DOHH2 (cell line): ENCODE measurements around the gene GPR75.
A peak's percentile ranks its signal among the peaks of the same experiment; 100 is the strongest.
"Not testable (repeated sequence)": the region's sequence is repeated elsewhere in the genome, so short reads cannot be mapped to it uniquely, and the experiment has no call there.

ENCODE experiments used
- H3F3A ChIP-seq: fragments of 200-600 bp; sonication (generic), shearing (Covaris generic); 2 replicates; pipeline ENCODE4 v1.6.0; 2016; ENCODE audit warnings: antibody characterized with exemption, mild to moderate bottlenecking; ENCODE audit not compliant: control insufficient read depth, insufficient read depth
- H3K27ac ChIP-seq: fragments of 200-600 bp; sonication (generic); 2 replicates; pipeline ENCODE4 v1.5.1; 2014; ENCODE audit warnings: low read depth, mild to moderate bottlenecking, low read length, moderate library complexity
- H3K27me3 ChIP-seq: fragments of 200-600 bp; sonication (generic); 2 replicates; pipeline ENCODE4 v1.6.1; 2014; ENCODE audit warnings: mild to moderate bottlenecking, low read length, mixed read lengths; ENCODE audit not compliant: control insufficient read depth
- H3K36me3 ChIP-seq: fragments of 200-600 bp; sonication (generic); 2 replicates; pipeline ENCODE4 v1.6.1; 2014; ENCODE audit warnings: mild to moderate bottlenecking, low read length, moderate library complexity, mixed read lengths; ENCODE audit not compliant: control insufficient read depth
- H3K4me1 ChIP-seq: fragments of 200-600 bp; sonication (generic); 2 replicates; pipeline ENCODE4 v1.6.1; 2014; ENCODE audit warnings: mild to moderate bottlenecking, low read length, mixed read lengths; ENCODE audit not compliant: control insufficient read depth
- H3K4me2 ChIP-seq: fragments of 200-600 bp; sonication (generic); 2 replicates; pipeline ENCODE4 v1.6.0; 2014; ENCODE audit warnings: mild to moderate bottlenecking, low read length, moderate library complexity
- H3K4me3 ChIP-seq: fragments of 200-600 bp; sonication (generic); 2 replicates; pipeline ENCODE4 v1.5.1; 2014; ENCODE audit warnings: mild to moderate bottlenecking, low read length, mixed read lengths
- H3K79me2 ChIP-seq: fragments of 200-600 bp; sonication (generic); 2 replicates; pipeline ENCODE4 v1.6.1; 2014; ENCODE audit warnings: mild to moderate bottlenecking, low read length, mixed read lengths; ENCODE audit not compliant: control insufficient read depth
- H3K9me2 ChIP-seq: fragments of 200-600 bp; sonication (generic); replicated peaks from 2 replicates; pipeline ENCODE4 v1.6.1; 2014; ENCODE audit warnings: mild to moderate bottlenecking, low read length, mixed read lengths; ENCODE audit not compliant: control insufficient read depth
- H3K9me3 ChIP-seq: fragments of 200-600 bp; sonication (generic); 2 replicates; pipeline ENCODE4 v1.6.1; 2014; ENCODE audit warnings: antibody characterized with exemption, low read length, mixed read lengths; ENCODE audit not compliant: control insufficient read depth, insufficient read depth
- H4K20me1 ChIP-seq: fragments of 200-600 bp; sonication (generic); 2 replicates; pipeline ENCODE4 v1.6.0; 2014; ENCODE audit warnings: low read depth, mild to moderate bottlenecking, antibody characterized with exemption, low read length, moderate library complexity; ENCODE audit not compliant: control insufficient read depth, insufficient read depth
- EZH2phosphoT487 ChIP-seq: fragments of 200-600 bp; sonication (generic); IDR thresholded peaks from 2 replicates; pipeline ENCODE4 v1.6.1; 2017; ENCODE audit warnings: borderline replicate concordance, mild to moderate bottlenecking, antibody characterized with exemption, low read length, moderate library complexity, mixed read lengths
- TF ChIP-seq, protein P1 (sequence below): fragments of 200-600 bp; sonication (generic); IDR thresholded peaks from one replicate; pipeline ENCODE4 v1.5.1; 2014; ENCODE audit warnings: antibody characterized with exemption, mild to moderate bottlenecking, low read depth, low read length; ENCODE audit not compliant: poor library complexity, severe bottlenecking

GPR75 gene

DNA sequence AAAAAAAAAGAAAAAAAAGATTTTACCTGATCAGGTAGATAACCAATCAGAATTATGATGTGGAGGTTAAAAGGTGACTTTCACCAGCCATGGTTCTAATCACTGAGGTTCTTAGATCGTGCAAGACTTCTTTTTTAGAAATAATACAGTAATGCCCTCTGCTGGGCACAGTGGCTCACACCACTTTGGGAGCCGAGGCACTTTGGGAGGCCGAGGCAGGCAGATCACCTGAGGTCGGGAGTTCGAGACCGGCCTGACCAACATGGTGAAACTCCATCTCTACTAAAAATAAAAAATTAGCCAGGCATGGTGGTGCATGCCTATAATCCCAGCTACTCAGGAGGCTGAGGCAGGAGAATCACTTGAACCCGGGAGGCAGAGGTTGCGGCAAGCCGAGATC, 36.1 kb downstream of the GPR75 start:
- TF ChIP-seq, protein P1, sequence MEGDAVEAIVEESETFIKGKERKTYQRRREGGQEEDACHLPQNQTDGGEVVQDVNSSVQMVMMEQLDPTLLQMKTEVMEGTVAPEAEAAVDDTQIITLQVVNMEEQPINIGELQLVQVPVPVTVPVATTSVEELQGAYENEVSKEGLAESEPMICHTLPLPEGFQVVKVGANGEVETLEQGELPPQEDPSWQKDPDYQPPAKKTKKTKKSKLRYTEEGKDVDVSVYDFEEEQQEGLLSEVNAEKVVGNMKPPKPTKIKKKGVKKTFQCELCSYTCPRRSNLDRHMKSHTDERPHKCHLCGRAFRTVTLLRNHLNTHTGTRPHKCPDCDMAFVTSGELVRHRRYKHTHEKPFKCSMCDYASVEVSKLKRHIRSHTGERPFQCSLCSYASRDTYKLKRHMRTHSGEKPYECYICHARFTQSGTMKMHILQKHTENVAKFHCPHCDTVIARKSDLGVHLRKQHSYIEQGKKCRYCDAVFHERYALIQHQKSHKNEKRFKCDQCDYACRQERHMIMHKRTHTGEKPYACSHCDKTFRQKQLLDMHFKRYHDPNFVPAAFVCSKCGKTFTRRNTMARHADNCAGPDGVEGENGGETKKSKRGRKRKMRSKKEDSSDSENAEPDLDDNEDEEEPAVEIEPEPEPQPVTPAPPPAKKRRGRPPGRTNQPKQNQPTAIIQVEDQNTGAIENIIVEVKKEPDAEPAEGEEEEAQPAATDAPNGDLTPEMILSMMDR = peak; percentile 46
- not testable (repeated sequence) for H3K4me2 ChIP-seq, H3K9me2 ChIP-seq, H3K9me3 ChIP-seq, H3K4me1 ChIP-seq, H3K79me2 ChIP-seq, H3K27ac ChIP-seq, H3K4me3 ChIP-seq, H4K20me1 ChIP-seq, H3K27me3 ChIP-seq, H3F3A ChIP-seq, H3K36me3 ChIP-seq

DNA sequence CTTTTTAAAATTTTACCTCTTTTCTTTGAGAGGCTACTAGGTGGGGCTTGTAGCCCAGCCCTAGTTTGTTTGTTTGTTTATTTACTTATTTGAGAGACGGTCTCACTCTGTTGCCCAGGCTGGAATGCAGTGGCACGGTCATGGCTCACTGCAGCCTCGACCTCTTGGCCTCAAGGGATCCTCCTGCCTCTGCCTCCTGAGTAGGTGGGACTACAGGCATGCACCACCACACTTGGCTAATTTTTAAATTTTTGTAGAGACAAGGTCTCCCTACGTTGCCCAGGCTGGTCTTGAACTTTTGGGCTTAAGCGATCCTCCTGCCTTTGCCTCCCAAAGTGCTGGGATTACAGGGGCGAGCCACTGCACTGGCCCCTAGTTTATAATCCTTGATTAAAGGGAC, 38.0 kb downstream of the GPR75 start:
- H3F3A ChIP-seq = no peaks in the 10 kb centered on the region
- no peaks in the 10 kb centered on the region for H3K4me1 ChIP-seq
- peaks cover 16% of the 10 kb centered on the region for H3K36me3 ChIP-seq
- TF ChIP-seq, protein P1 = no peak
- TF ChIP-seq EZH2phosphoT487 = no peak
- no peak overlapping the region for H3K27ac ChIP-seq
- H3K4me2 ChIP-seq = no peak overlapping the region
- no peaks in the 10 kb centered on the region for H3K9me2 ChIP-seq
- no peaks in the 10 kb centered on the region for H4K20me1 ChIP-seq
- H3K4me3 ChIP-seq = no peak overlapping the region
- H3K27me3 ChIP-seq = no peaks in the 10 kb centered on the region
- no peaks in the 10 kb centered on the region for H3K79me2 ChIP-seq
- no peaks in the 10 kb centered on the region for H3K9me3 ChIP-seq

DNA sequence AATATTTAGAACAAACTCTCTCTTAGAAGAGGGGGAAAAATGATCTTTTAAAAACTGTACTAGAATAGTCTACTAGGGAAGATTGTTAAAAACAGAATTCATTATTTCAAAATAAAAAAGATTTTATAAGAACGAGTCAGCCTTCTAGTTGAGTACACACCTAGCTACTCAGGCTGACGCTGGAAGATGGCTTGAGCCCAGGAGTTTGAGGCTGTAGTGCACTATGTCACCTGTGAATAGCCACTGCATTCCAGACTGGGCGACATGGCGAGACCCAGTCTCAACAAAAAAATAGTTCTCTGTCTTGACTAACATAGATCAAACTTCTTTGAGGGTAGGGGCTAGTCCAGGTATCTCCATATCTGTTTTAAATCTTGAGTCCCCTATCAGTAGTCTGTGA, 39.1 kb downstream of the GPR75 start:
- Histone ChIP-seq H3K9me2 (no peaks in the 10 kb centered on the region), H4K20me1 (no peaks in the 10 kb centered on the region), H3K9me3 (no peaks in the 10 kb centered on the region), H3K4me3 (no peak overlapping the region), H3K4me1 (no peaks in the 10 kb centered on the region), H3K79me2 (no peaks in the 10 kb centered on the region), H3K36me3 (peaks cover 19% of the 10 kb centered on the region), H3K27ac (no peak overlapping the region), H3K27me3 (no peaks in the 10 kb centered on the region), H3F3A (no peaks in the 10 kb centered on the region), H3K4me2 (no peak overlapping the region)
- TF ChIP-seq EZH2phosphoT487 = no peak
- TF ChIP-seq, protein P1 = no peak

DNA sequence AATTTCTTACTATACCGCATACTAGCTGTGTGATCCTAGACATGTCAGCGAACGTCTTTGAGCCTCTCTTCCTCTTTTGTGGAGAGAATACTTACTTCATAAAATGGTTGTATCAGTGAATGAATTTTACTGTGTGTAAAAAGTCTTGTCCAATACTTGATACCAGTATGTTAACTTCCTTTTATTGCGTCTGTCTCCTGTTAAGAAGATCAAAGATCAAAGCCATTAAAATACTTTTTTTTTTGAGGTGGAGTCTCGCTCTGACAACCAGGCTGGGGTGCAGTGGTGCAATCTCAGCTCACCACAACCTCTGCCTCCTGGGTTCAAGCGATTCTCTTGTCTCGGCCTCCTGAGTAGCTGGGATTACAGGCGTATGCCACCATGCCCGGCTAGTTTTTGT, 39.7 kb downstream of the GPR75 start:
- Histone ChIP-seq H3K4me3 (no peak overlapping the region), H4K20me1 (no peaks in the 10 kb centered on the region), H3K36me3 (peaks cover 25% of the 10 kb centered on the region), H3K4me2 (no peak overlapping the region), H3K27ac (no peak overlapping the region), H3K9me2 (no peaks in the 10 kb centered on the region), H3F3A (no peaks in the 10 kb centered on the region), H3K9me3 (no peaks in the 10 kb centered on the region), H3K27me3 (no peaks in the 10 kb centered on the region), H3K79me2 (no peaks in the 10 kb centered on the region), H3K4me1 (no peaks in the 10 kb centered on the region)
- no peak for TF ChIP-seq EZH2phosphoT487
- TF ChIP-seq, protein P1 = no peak
